ENCODE measurements around the gene CYSTM1. TPM values are rescaled to one million over a fixed set of nuclear protein-coding genes. Genes with fewer than 3 reads are reported as not detected.

Gene CYSTM1
- polyA plus RNA-seq, 1 donor from 2014 or later, result 6.6 TPM

GRCh38 chr5:140192715-140193430 is 17.9 kb downstream of the CYSTM1 start:
- no peak overlapping the region for H3K27ac ChIP-seq (ENCODE audit: low read length)
- H3K27me3 ChIP-seq (ENCODE audit: insufficient read depth, low read depth, low read length), result no peaks in the 10 kb centered on the region
- H3K4me2 ChIP-seq (ENCODE audit: low read length), result no peak overlapping the region
- H3K9me3 ChIP-seq (ENCODE audit: low read length), result no peaks in the 10 kb centered on the region
- H3K79me2 ChIP-seq (replicated peaks; ENCODE audit: insufficient read depth, low read length), result no peaks in the 10 kb centered on the region
- H4K20me1 ChIP-seq (ENCODE audit: insufficient read depth), result no peaks in the 10 kb centered on the region
- no peak overlapping the region for H3K9ac ChIP-seq (ENCODE audit: low read length)
- H2AFZ ChIP-seq (ENCODE audit: low read depth, low read length), result no peak overlapping the region
- no peak overlapping the region for H3K4me3 ChIP-seq (ENCODE audit: low read length)
- H3K36me3 ChIP-seq (ENCODE audit: insufficient read depth, low read length), result no peaks in the 10 kb centered on the region
- TF ChIP-seq TAF1 (IDR thresholded peaks at IDR 0.05; ENCODE audit: low read depth) (no peak), SMC3 (conservative IDR thresholded peaks at IDR 0.05; ENCODE audit: poor library complexity) (no peak), EZH2 (IDR thresholded peaks at IDR 0.05; ENCODE audit: borderline replicate concordance, insufficient read depth, low read length, poor library complexity, severe bottlenecking) (no peak), POLR2AphosphoS5 (IDR thresholded peaks at IDR 0.05) (no peak), EP300 (conservative IDR thresholded peaks at IDR 0.05; ENCODE audit: poor library complexity, severe bottlenecking) (no peak), CTCF (IDR thresholded peaks at IDR 0.05; ENCODE audit: poor library complexity, severe bottlenecking) (no peak), RAD21 (conservative IDR thresholded peaks at IDR 0.05) (no peak), REST (IDR thresholded peaks at IDR 0.05; ENCODE audit: borderline replicate concordance) (no peak), MXI1 (conservative IDR thresholded peaks at IDR 0.05; ENCODE audit: poor library complexity, severe bottlenecking) (no peak)
- no peaks in the 10 kb centered on the region for H3F3A ChIP-seq (ENCODE audit: insufficient read depth, low read length, poor library complexity, severe bottlenecking)
- no peaks in the 10 kb centered on the region for H3K9me2 ChIP-seq (ENCODE audit: insufficient read depth, low read length)

- H3K9me3 ChIP-seq (ENCODE audit: low read length), result no peaks in the 10 kb centered on the region
- H3K4me3 ChIP-seq (ENCODE audit: low read length), result no peak overlapping the region
- no peaks in the 10 kb centered on the region for H3K36me3 ChIP-seq (ENCODE audit: insufficient read depth, low read length)
Measured at GRCh38 chr5:140194662-140195061, 19.7 kb downstream of the CYSTM1 start.

More at GRCh38 chr5:140194662-140195061, 19.7 kb downstream of the CYSTM1 start:
- no peaks in the 10 kb centered on the region for H3K79me2 ChIP-seq (replicated peaks; ENCODE audit: insufficient read depth, low read length)
- H3K4me2 ChIP-seq (ENCODE audit: low read length), result no peak overlapping the region
- no peak overlapping the region for H3K9ac ChIP-seq (ENCODE audit: low read length)
- H3K9me2 ChIP-seq (ENCODE audit: insufficient read depth, low read length), result no peaks in the 10 kb centered on the region
- H3K27me3 ChIP-seq (ENCODE audit: insufficient read depth, low read depth, low read length), result no peaks in the 10 kb centered on the region
- H4K20me1 ChIP-seq (ENCODE audit: insufficient read depth), result no peaks in the 10 kb centered on the region
- H3F3A ChIP-seq (ENCODE audit: insufficient read depth, low read length, poor library complexity, severe bottlenecking), result no peaks in the 10 kb centered on the region
- no peak overlapping the region for H2AFZ ChIP-seq (ENCODE audit: low read depth, low read length)
- no peak for TF ChIP-seq RAD21 (conservative IDR thresholded peaks at IDR 0.05)
- TF ChIP-seq EP300 (conservative IDR thresholded peaks at IDR 0.05; ENCODE audit: poor library complexity, severe bottlenecking), result no peak
- TF ChIP-seq EZH2 (IDR thresholded peaks at IDR 0.05; ENCODE audit: borderline replicate concordance, insufficient read depth, low read length, poor library complexity, severe bottlenecking), result no peak
- no peak for TF ChIP-seq CTCF (IDR thresholded peaks at IDR 0.05; ENCODE audit: poor library complexity, severe bottlenecking)
- H3K27ac ChIP-seq (ENCODE audit: low read length), result no peak overlapping the region

All from neural cell (in vitro differentiated cells).